ENCODE measurements around the gene NDC1.
"Not testable (repeated sequence)": the region's sequence is repeated elsewhere in the genome, so short reads cannot be mapped to it uniquely, and the experiment has no call there.

- TF ChIP-seq IRF3 (IDR thresholded peaks at IDR 0.05; ENCODE audit: low read depth, low read length); SIN3A (IDR thresholded peaks at IDR 0.05; ENCODE audit: borderline replicate concordance, low read depth, low read length); EZH2phosphoT487 (IDR thresholded peaks at IDR 0.05; ENCODE audit: borderline replicate concordance, low read depth); USF1 (IDR thresholded peaks at IDR 0.05; ENCODE audit: borderline replicate concordance, low read depth); GATA2 (CRISPR knock-in tag; IDR thresholded peaks at IDR 0.05); RAD21 (IDR thresholded peaks at IDR 0.05; ENCODE audit: low read length); RFX5 (IDR thresholded peaks at IDR 0.05; ENCODE audit: low read length); REST (IDR thresholded peaks at IDR 0.05; ENCODE audit: low read depth, low read length): not testable (repeated sequence)
These were observed 45.5 kb upstream of the NDC1 start for GRCh38 chr1:53883600-53883999.

All from SK-N-SH (cell line).